Measurements from ENCODE around the gene GON7. TPM values are rescaled to one million over a fixed set of nuclear protein-coding genes. Genes with fewer than 3 reads are reported as not detected.
A peak's percentile ranks its signal among the peaks of the same experiment; 100 is the strongest.
"Not testable (repeated sequence)": the region's sequence is repeated elsewhere in the genome, so short reads cannot be mapped to it uniquely, and the experiment has no call there.

Gene GON7
- total RNA-seq, 1 donor from 2014 or later, result 18.7 TPM

DNA sequence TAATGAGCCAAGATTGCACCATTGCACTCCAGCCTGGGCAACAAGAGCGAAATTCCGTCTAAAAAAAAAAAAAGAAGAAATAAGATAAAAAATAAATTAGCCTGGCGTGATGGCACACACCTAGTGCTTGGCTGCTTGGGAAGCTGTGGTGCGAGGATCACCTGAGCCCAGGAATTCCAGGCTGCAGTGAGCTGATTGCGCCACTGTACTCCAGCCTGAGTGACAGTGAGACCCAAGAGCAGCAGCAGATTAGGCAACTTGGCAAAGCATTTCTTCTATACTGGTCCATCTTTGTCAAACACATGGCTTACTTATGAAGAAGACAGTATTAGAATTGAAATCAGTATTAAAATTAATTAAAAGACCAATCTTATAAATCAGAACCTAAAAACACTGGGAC is 6.3 kb downstream of the GON7 start:
- DNase-seq (ENCODE audit: low read depth, low spot score), result no peak

DNA sequence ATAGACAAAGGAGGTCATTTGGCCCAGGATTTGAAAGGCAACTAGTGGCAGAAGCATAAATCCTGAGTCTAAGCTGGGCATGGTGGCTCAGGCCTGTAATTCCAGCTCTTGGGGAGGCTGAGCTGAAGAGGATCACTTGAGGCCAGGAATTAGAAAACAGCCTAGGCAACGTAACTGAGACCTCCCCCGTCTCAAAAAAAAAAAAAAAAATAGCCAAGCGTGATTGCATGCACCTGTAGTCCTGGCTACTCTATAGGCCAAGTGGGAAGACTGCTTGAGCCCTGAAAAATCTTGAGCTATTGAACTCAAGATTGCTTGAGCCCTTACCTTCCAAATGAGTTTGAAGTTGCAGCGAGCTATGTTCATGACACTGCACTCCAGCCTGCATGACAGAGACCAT is 7.8 kb downstream of the GON7 start:
- no peak for DNase-seq (ENCODE audit: low read depth, low spot score)

DNA sequence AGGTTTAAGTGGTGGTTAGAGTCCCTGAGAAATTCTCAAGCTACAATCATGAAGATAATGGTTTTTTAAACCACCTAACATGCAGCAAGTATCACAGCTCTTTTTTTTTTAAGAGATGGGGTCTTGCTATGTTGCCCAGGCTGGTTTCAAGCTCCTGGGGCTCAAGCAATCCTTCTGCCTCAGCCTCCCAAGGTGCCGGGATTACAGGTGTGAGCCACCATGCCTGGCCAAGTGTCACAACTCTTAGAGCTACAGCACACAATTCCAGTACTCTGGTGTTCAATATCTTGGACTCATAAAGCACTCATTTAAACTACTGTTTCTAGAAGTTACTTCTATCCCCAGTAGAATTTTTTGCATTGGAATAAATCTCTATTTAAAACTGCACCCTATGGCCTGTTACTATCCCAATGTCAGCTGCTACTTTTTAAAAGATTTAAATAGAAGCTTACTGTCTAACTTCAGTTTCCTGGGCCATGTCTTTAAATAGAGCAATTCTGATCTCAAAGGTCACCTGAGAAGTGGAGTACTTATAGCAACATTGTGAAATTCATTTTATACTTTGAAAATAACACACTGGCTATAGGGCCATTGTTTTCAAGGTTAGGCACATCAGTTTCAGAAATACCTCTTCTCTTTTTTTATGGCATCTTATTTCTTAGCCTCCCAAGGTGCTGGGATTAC is 11.4 kb downstream of the GON7 start:
- DNase-seq (ENCODE audit: low read depth, low spot score), result no peak

DNA sequence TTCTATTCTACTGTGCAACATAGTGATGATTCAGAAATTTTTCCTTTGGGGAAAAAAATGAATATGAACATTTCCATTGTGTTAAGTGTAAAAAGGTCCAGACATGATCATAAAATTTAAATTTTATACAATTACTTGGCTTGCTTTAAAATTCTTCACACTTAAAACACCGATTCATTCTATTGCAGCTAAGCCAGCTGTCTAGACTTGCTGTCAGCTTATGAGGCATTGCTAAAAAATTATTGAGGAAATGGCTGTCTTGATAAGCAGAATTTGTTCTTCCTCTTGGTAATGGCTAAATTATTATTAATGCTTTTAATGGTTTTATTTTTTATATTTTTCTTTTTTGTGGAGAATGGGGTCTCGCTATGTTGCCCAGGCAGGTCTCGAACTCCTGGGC is 19.9 kb downstream of the GON7 start:
- DNase-seq (ENCODE audit: low read depth, low spot score), result no peak

DNA sequence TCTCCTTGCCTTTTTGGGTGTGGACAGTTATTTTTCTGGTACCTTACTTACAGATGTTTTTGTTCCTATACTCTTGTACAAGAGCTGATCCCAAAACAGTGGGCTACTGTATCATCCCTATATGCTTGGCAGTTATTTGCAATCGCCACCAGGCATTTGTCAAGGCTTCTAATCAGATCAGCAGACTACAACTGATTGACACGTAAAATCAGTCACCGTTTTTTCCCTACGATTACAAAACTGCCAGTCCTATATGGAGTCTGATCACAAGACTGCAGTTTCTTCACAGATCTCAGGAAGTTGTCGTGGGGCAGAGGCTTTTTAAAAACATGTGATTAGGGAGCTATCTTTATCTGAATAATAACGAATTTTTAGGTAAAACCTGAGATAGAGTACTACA is 20.4 kb downstream of the GON7 start:
- no peak for DNase-seq (ENCODE audit: low read depth, low spot score)

DNA sequence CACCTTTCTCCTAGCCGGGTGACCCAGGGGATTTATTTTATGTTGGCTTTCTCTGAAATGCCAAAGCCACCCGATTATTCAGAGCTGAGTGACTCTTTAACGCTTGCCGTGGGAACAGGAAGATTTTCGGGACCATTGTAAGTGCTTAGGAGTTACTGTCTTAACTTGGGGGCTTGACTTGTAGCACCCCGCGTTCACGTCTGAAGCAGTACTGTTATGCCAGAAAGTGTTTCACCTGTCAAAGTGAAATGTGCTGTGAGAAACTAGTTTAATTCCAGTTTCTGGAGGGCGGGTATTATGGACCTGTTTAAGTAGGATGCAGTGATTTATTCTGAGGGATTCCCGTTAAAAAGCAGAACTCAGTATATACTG is 21.5 kb downstream of the GON7 start:
- DNase-seq (ENCODE audit: low read depth, low spot score), result no peak

DNA sequence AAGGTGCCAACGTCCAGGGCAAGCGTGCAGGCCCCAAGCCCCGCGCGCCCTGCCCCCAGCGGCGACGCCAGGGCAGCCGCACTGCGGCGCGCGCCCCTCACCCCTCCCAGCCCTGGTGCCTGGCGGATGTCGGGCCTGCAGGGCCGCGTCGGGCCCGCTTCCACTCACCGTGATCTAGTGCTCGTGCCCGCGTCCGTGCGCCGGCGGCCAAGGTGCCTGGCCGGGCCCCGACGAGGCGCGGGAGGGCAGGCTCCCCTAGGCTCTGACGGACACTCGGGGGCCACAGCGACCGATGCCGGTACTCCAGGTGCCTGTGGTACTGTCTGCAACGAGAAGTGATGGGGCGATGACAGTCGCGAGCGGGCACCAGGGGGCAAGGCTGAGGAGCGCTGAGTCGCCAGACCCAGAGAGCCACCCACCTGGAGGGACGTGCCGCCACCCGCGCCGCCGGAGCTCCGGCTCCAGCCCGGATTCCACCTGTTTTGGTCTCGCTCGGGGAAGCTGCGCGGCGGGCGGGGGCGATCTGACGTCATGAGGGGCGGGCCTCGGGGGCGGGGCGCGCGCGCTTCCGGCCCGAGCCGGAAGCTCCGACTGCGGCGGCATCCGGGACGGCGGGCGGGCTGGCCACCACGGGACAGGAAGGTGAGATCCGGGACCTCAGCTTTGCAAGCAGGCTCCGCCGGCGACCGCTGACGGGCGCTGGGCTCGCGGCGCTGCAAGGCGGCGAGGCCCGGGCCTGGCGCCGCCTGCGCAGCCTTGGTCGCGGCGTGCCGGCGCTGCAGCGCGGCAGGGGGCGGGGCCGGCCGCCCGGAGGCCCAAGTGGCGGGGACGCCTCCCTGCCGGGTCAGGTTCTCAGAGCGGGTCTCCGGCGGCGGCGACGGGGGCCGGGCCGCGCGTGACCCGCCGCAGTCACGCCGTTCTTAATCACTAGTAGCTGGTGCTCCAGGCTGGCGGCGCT is 22.2 kb downstream of the GON7 start, which contains the start of the genes LYSET and MOAP1:
TSS of gene LYSET (plus strand) at position 927 of the 958 bp plus-strand sequence. CDS start 89 bp downstream, outside the sequence.
TSS of gene MOAP1 (minus strand) at position 507 of the 958 bp plus-strand sequence. CDS start 655 bp downstream, outside the sequence.
- DNase-seq (ENCODE audit: low read depth, low spot score), result peak; percentile 60

GRCh38 chr14:93183596-93184317 is 23.1 kb downstream of the GON7 start:
- no peak for DNase-seq (ENCODE audit: low read depth, low spot score)

GRCh38 chr14:93175492-93175891 is 31.4 kb downstream of the GON7 start:
- no peak for DNase-seq (ENCODE audit: low read depth, low spot score)

GRCh38 chr14:93174731-93175130 is 32.1 kb downstream of the GON7 start:
- not testable (repeated sequence) for DNase-seq (ENCODE audit: low read depth, low spot score)

GRCh38 chr14:93173943-93174395 is 32.9 kb downstream of the GON7 start:
- DNase-seq (ENCODE audit: low read depth, low spot score), result no peak

DNA sequence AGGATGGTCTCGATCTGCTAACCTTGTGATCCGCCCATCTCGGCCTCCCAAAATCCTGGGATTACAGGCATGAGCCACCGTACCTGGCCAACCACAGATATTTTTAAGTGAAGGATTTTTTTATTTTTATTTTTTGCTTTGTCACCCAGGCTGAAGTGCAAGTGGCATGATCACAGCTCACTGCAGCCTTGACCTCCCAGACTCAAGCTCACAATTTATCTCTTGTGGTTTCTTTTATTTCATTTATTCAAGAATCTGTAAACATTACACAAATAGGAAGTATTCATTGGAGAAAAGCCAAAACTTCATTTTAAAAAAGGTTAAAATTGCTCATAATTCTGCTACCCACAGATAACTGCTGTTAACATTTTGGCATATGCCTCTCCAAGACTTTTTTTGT is 35.5 kb downstream of the GON7 start:
- no peak for DNase-seq (ENCODE audit: low read depth, low spot score)

DNA sequence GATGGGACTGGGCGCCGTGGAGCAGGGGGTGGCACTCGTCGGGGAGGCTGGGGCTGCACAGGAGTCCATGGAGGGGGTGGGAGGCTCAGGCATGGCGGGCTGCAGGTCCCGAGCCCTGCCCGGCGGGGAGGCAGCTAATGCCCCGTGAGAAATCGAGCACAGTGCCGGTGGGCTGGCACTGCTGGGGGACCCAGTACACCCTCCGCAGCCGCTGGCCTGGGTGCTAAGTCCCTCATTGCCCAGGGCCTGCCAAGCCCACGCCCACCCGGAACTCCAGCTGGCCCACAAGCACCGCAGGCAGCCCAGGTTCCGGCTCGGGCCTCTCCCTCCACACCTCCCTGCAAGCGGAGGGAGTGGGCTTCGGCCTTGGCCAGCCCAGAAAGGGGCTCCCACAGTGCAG is 36.7 kb downstream of the GON7 start:
- not testable (repeated sequence) for DNase-seq (ENCODE audit: low read depth, low spot score)

- DNase-seq (ENCODE audit: low read depth, low spot score), result not testable (repeated sequence)
Observed at GRCh38 chr14:93169619-93170018, 37.2 kb downstream of the GON7 start.

DNA sequence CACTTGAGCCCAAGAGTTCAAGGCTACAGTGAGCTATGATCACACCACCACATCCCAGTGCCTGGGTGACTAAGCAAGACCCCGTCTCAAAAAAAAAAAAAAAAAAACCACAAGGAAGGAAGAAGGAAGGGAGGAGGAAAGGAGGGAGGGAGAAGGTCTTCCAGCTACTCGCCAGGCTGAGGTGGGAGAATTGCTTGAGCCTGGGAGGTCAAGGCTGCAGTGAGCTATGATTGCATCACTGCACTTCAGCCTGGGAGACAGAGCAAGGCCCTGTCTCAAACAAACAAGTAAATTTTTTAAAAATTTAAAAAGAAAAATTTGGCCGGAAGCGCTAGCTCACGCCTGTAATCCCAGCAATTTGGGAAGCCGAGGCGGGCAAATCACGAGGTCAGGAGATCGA is 38.3 kb downstream of the GON7 start:
- not testable (repeated sequence) for DNase-seq (ENCODE audit: low read depth, low spot score)

- not testable (repeated sequence) for DNase-seq (ENCODE audit: low read depth, low spot score)
Observed at GRCh38 chr14:93165271-93166265, 41.3 kb downstream of the GON7 start.

DNA sequence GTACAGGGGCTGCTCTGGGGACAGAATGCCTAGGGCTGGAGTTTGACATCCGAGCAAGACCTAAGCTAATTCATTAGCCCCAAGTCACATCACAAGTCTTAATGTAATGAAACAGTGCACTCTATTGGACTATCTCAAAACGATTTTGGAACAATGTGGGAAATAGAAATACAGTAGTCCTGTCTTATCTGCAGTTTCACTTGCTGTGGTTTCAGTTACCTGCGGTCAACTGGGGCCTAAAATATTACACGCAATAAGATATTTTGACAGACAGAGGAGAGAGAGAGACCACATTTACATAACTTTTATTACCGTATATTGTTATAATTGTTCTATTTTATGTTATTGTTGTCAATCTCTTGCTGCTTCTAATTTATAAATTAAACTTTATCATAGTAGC is 43.3 kb downstream of the GON7 start:
- no peak for DNase-seq (ENCODE audit: low read depth, low spot score)

DNA sequence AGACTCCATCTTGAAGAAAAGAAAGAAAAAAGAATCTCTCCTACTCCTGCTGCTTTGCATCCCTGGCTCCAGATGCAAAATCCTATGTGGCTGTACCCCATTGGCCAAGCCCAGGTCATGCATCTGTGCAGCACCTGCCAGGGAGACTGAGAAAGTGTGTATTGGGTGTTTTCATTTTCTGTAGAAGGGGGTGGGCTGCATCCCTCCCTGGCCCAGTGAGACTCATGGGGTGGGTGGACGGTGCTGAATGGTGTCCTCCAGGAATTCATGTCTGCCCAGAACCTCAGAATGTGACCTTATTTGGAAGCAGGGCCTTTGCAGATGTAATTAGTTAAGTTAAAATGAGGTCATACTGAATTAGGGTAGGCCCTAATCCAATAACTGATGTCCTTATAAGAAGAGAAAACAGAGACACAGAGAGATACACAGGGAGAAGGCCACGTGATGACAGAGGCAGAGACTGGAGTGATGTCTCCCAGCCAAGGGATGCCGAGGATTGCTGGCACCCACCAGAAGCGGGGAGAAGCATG is 45.4 kb downstream of the GON7 start:
- no peak for DNase-seq (ENCODE audit: low read depth, low spot score)

- DNase-seq (ENCODE audit: low read depth, low spot score), result no peak
Observed at GRCh38 chr14:93160353-93160801, 46.5 kb downstream of the GON7 start.
